ENCODE measurements around the gene CFAP92.

CFAP92 gene

GRCh38 chr3:128988286-128988685 lies 5.6 kb downstream of the CFAP92 start:
- TF ChIP-seq TCF4 (CRISPR knock-in tag; IDR thresholded peaks at IDR 0.05; ENCODE audit: borderline replicate concordance) = no peak
- TF ChIP-seq PPARA (CRISPR knock-in tag; IDR thresholded peaks at IDR 0.05; ENCODE audit: borderline replicate concordance) = no peak
- no peak for TF ChIP-seq ISL1 (CRISPR knock-in tag; IDR thresholded peaks at IDR 0.05)
- TF ChIP-seq, protein P1, sequence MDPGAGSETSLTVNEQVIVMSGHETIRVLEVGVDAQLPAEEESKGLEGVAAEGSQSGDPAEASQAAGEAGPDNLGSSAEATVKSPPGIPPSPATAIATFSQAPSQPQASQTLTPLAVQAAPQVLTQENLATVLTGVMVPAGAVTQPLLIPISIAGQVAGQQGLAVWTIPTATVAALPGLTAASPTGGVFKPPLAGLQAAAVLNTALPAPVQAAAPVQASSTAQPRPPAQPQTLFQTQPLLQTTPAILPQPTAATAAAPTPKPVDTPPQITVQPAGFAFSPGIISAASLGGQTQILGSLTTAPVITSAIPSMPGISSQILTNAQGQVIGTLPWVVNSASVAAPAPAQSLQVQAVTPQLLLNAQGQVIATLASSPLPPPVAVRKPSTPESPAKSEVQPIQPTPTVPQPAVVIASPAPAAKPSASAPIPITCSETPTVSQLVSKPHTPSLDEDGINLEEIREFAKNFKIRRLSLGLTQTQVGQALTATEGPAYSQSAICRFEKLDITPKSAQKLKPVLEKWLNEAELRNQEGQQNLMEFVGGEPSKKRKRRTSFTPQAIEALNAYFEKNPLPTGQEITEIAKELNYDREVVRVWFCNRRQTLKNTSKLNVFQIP (CRISPR knock-in tag; IDR thresholded peaks at IDR 0.05; ENCODE audit: borderline replicate concordance, low read depth) = no peak
- no peak for ATAC-seq

DNA sequence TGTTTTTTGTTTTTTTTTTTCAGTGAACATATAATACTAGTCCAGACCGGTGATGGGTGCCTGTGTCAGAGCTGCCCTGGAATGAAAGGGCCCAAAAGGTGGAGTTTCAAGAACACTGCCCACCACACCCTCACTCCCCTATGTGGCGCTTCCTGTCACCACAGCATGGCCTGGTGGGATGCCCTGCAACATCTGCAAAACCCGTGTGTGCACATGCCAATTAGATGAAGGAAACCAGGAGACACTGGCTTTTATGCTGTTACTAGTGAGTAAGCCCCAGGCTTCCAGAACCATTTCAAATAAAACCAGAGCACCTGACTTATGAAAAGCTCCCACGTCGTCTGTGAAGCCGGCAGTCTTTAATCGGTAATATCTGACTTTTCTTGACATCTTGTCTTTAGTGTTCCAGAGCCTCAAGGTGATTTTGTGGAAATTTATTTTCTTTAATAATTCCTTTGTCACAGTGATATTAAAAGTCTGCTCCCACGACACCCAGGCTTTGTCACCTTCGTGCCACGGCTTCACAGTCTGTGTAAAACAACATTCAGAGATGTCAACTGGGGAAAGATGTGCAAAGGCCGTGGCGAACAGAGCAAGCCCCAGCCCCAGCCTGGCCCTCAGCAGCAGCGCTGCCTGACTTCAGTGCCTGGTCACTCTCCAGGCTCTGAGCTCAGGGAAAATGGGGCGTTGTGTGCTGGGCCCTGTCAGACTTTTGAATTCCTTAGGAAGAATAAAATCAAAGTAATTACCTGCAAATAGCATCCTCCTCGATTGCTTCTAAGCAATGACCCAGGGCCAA lies 6.4 kb downstream of the CFAP92 start:
- ATAC-seq = no peak
- TF ChIP-seq RARB (CRISPR knock-in tag; IDR thresholded peaks at IDR 0.05) = no peak
- TF ChIP-seq ZFP30 (CRISPR knock-in tag; IDR thresholded peaks at IDR 0.05) = no peak
- TF ChIP-seq TSHZ2 (CRISPR knock-in tag; IDR thresholded peaks at IDR 0.05) = no peak
- TF ChIP-seq TOX (CRISPR knock-in tag; IDR thresholded peaks at IDR 0.05; ENCODE audit: borderline replicate concordance) = no peak
- TF ChIP-seq ZNF8 (CRISPR knock-in tag; IDR thresholded peaks at IDR 0.05) = no peak
- TF ChIP-seq TCF4 (CRISPR knock-in tag; IDR thresholded peaks at IDR 0.05; ENCODE audit: borderline replicate concordance) = no peak
- no peak for TF ChIP-seq CSDC2 (CRISPR knock-in tag; IDR thresholded peaks at IDR 0.05)
- TF ChIP-seq ZFP3 (CRISPR knock-in tag; IDR thresholded peaks at IDR 0.05) = no peak
- no peak for TF ChIP-seq ARNTL (CRISPR knock-in tag; IDR thresholded peaks at IDR 0.05; ENCODE audit: borderline replicate concordance, low read depth)
- TF ChIP-seq, protein P2, sequence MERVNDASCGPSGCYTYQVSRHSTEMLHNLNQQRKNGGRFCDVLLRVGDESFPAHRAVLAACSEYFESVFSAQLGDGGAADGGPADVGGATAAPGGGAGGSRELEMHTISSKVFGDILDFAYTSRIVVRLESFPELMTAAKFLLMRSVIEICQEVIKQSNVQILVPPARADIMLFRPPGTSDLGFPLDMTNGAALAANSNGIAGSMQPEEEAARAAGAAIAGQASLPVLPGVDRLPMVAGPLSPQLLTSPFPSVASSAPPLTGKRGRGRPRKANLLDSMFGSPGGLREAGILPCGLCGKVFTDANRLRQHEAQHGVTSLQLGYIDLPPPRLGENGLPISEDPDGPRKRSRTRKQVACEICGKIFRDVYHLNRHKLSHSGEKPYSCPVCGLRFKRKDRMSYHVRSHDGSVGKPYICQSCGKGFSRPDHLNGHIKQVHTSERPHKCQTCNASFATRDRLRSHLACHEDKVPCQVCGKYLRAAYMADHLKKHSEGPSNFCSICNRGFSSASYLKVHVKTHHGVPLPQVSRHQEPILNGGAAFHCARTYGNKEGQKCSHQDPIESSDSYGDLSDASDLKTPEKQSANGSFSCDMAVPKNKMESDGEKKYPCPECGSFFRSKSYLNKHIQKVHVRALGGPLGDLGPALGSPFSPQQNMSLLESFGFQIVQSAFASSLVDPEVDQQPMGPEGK (CRISPR knock-in tag; IDR thresholded peaks at IDR 0.05; ENCODE audit: borderline replicate concordance) = no peak
- TF ChIP-seq BACH2 (CRISPR knock-in tag; IDR thresholded peaks at IDR 0.05; ENCODE audit: borderline replicate concordance) = no peak

DNA sequence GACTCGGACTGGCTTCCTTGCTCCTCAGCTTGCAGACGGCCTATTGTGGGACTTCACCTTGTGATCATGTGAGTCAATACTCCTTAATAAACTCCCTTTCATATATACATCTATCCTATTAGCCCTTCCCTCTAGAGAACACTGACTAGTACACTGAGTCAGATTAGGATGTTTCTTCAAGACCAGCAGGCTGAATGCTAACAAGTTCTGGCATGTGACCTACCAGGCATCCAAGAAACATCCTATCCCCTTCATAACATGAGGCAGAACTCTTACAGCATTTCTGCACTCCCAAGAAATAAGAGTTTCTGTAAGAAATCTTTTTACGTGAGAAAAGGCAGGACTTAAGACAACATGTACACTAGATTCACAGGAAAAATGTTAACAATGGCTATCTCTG lies 9.3 kb downstream of the CFAP92 start:
- no peak for ATAC-seq
- TF ChIP-seq PPARA (CRISPR knock-in tag; IDR thresholded peaks at IDR 0.05; ENCODE audit: borderline replicate concordance) (no peak), BACH2 (CRISPR knock-in tag; IDR thresholded peaks at IDR 0.05; ENCODE audit: borderline replicate concordance) (no peak), ISL1 (CRISPR knock-in tag; IDR thresholded peaks at IDR 0.05) (no peak), ZC3H10 (CRISPR knock-in tag; IDR thresholded peaks at IDR 0.05) (no peak), OSR1 (CRISPR knock-in tag; IDR thresholded peaks at IDR 0.05) (no peak), SNAI2 (CRISPR knock-in tag; IDR thresholded peaks at IDR 0.05) (no peak)

DNA sequence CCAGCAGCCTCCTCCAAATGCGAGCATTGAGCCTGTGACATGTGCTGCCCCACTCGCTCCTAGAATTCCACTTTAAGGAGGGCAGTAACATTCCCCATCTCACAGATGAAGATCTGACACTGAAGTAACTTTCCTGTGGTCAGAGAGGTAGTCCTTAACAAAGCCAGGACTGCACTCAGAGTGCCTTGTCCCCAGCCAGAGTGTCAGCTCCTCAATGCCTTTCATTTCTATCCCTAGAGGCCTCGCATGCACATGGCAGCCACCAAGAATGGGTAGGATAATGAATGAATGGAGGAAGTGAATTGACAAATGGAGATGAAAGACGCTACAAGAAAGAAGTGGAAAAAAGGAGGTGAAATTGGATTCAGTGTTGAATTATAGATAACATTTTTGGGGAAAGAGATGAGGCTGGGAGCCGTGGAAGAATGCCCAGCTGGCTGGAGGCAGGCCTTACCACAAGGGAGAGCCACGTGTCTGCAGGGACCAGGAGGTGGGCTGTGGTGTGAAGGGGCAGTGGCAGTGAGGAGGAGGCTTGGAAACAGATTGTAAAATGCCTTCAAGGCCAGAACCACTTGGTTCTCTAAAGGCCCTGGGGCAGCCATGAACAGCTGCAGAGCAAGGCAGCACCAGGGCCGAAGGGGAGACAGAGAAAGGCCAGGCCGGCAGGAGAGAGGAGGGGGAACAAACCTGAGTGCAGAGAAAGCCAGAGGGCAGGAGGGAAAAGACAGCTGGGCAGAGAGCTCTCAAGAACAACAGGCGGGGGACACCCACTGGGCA lies 10.4 kb downstream of the CFAP92 start:
- no peak for ATAC-seq
- TF ChIP-seq TCF4 (CRISPR knock-in tag; IDR thresholded peaks at IDR 0.05; ENCODE audit: borderline replicate concordance) (no peak), ARNTL (CRISPR knock-in tag; IDR thresholded peaks at IDR 0.05; ENCODE audit: borderline replicate concordance, low read depth) (no peak)
- TF ChIP-seq, protein P3, sequence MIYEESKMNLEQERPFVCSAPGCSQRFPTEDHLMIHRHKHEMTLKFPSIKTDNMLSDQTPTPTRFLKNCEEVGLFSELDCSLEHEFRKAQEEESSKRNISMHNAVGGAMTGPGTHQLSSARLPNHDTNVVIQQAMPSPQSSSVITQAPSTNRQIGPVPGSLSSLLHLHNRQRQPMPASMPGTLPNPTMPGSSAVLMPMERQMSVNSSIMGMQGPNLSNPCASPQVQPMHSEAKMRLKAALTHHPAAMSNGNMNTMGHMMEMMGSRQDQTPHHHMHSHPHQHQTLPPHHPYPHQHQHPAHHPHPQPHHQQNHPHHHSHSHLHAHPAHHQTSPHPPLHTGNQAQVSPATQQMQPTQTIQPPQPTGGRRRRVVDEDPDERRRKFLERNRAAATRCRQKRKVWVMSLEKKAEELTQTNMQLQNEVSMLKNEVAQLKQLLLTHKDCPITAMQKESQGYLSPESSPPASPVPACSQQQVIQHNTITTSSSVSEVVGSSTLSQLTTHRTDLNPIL (CRISPR knock-in tag; IDR thresholded peaks at IDR 0.05; ENCODE audit: low read depth) = no peak
- TF ChIP-seq, protein P1 (CRISPR knock-in tag; IDR thresholded peaks at IDR 0.05; ENCODE audit: borderline replicate concordance, low read depth) = no peak
